ENCODE results near the gene CPD. TPM values are rescaled to one million over a fixed set of nuclear protein-coding genes. Genes with fewer than 3 reads are reported as not detected.
"Not testable (repeated sequence)": the region's sequence is repeated elsewhere in the genome, so short reads cannot be mapped to it uniquely, and the experiment has no call there.

Gene CPD
- total RNA-seq, 1 donor from 2014 or later: 332 TPM

DNA sequence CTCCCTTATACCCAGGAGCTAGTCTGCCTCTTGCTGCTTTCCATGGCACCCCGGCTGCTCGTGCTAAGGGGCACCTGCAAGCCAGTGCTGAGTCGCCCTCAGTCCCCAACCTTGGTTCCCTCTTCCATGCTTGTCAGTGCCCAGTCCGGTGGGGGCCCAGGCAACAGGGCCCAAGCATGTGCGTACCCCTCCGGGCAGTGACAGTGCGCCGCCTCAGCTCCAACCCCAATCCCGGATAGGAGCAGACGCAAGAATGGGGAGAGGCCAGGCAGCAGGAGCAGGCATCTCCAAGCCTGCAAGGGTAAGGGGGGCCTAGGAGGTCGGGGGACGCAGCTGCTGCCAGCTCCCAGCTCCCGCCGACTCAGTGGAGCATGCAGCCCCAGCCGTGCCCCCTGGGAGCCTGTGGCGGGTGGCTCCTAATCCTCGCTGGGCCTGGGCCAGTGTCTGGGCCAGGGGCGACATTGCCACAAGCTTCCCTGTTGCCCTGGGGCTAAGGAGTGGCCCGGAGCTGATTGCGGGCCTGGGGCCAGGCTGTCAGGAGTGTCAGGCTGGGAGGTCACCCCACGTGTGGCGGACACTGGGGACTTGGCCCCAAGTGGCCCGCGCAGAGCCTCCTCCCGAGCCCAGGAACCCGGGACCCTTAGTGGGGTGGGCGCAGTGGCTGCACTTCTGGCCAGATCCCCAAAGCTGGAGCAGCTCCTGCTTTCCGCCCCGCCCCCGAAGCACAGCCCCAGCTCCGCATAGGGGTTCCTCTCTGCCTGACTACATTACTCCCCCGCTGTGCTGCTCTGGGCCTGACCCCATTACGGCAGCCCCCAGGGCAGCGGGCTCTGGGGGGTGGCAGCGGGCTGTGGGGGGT, 9.8 kb downstream of the CPD start:
- DNase-seq (ENCODE audit: low read depth): no peak

DNA sequence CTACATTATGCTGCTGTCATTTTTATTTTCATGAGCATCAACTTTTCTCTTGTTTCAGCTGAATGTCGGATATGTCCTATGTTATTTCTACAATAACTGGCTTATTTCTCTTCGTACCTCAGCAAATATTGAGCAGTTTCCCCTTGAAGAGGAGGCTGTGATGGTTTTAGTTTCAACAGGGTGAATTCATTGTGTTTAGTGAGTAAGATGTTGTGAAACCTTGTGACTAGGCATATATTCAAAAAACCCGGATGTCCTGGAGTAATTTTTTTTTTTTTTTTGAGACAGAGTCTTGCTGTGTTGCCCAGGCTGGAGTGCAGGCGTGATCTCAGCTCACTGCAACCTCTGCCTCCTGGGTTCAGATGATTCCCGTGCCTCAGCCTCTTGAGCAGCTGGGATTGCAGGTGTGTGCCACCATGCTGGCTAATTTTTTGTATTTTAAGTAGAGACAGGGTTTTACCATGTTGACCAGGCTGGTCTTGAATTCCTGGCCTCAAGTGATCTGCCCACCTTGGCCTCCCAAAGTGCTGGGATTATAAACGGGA, 11.1 kb downstream of the CPD start:
- DNase-seq (ENCODE audit: low read depth): no peak

GRCh38 chr17:30391534-30391933, 12.8 kb downstream of the CPD start:
- no peak for DNase-seq (ENCODE audit: low read depth)

DNA sequence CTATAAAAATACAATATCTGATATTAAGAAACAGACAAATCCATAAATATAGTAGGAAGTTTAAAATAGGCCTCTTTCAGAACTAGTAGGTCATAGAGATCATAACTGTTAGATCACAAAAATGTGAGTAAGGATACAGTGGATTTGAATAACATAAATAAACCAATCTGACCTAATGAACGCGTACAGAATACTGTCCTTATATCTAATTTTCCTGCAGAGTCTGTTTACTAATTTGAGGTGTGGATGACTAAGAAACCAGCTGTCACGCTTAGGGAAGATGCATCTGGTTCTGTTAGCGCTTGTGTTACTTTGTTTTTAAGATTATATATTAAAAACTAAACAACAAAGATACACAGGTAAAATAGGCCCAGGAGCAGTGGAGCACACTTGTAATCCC, 14.8 kb downstream of the CPD start:
- no peak for DNase-seq (ENCODE audit: low read depth)

DNA sequence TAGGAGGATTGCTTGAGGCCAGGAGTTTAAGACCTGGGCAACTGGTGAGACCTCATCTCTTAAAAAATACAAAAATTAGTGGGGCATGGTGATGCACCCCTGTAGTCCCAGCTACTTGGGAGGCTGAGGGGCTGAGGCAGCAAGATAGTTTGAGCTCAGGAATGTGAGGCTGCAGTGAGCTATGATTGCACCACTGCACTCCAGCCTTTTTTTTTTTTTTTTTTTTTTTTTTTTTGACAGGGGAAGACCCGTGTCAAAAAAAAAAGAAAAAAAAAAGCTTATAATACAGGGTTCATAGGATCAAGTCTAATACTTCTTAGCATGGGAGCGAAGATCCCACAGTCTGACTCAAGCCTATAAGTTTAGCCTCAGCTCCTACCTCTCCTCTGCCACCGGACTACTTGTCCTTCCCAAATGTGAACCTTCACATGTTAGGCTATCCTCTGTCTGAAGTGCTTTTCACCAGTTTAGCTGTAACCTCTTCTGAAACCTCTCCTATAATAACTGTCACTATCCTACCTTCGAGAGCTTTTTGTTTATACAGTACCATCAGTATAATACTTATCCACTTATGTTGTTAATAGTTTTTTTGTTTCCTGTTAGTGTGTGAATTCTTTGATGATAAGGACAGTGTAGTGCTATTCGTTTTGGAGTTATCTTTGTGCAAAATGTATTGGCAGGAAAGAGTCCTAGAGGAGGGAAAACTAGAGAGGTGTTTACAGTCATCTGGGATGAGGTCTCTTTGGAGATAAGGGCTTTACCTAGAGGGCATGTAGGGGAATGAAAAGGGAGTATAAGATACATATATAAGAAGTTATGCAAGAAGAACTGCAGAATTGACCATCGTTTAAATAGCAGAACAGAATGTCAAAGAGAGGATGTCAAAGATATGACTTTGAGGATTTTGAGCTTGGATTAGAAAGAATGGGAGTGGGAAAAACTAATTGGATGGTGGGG, 15.5 kb downstream of the CPD start:
- DNase-seq (ENCODE audit: low read depth): no peak

DNA sequence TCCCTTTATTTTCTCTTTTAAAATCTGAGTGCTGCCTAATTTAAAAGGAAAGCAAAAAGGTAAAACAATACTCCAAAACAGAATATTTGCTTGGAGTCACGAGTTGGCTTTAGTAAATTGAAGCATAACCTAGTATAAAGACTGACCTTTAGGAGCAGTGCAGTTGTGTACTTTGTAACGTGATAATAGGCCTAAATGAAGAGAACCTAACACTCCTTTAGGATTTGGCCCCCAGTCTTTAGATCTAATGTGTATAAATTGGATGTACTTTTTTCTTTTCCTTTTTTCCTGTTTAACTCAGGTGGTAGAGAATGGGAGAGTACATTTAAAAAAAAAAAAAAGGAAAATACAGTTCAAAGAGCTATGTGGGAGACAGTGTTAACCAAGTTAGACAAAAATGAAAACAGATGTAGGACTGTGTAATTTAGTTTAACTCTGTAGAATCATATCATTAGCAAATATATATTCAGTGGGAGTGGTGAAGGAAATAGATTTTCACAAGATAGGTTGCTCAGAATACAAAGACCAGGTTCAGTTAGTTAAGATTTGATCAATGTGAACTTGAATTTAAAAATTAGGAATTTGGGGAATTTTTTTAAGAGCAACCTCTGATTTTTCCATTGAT, 16.8 kb downstream of the CPD start:
- DNase-seq (ENCODE audit: low read depth): no peak

- DNase-seq (ENCODE audit: low read depth): peak; percentile 73
These were observed 17.4 kb downstream of the CPD start for GRCh38 chr17:30396129-30396528.

DNA sequence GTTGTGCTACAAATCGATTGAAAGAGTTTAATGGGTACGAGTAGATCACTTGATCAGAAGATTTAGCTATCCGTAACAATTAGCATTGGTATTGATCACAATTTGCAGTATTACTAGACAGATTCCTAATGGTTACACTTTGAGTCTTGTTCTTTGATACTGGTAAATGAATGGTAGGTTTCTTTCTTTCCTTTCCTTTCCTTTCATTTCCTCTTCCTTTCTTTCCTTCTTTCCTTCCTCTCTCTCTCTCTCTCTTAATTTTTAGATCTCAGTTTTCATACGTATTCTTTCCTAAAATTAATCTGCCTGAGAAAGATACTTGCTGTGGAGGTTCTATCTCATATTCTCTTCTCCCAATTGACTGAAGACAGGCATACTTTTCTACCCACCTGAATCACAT, 17.9 kb downstream of the CPD start:
- DNase-seq (ENCODE audit: low read depth): no peak

- DNase-seq (ENCODE audit: low read depth): no peak
These were observed 19.8 kb downstream of the CPD start for GRCh38 chr17:30398328-30399041.

GRCh38 chr17:30401097-30401496, 22.4 kb downstream of the CPD start:
- DNase-seq (ENCODE audit: low read depth): no peak

GRCh38 chr17:30405161-30405560, 26.4 kb downstream of the CPD start:
- no peak for DNase-seq (ENCODE audit: low read depth)

GRCh38 chr17:30410627-30411026, 31.9 kb downstream of the CPD start:
- not testable (repeated sequence) for DNase-seq (ENCODE audit: low read depth)

GRCh38 chr17:30412008-30412496, 33.3 kb downstream of the CPD start:
- not testable (repeated sequence) for DNase-seq (ENCODE audit: low read depth)

- DNase-seq (ENCODE audit: low read depth): no peak
These were observed 34.4 kb downstream of the CPD start for GRCh38 chr17:30413109-30413508.

GRCh38 chr17:30414486-30414885, 35.8 kb downstream of the CPD start:
- no peak for DNase-seq (ENCODE audit: low read depth)

DNA sequence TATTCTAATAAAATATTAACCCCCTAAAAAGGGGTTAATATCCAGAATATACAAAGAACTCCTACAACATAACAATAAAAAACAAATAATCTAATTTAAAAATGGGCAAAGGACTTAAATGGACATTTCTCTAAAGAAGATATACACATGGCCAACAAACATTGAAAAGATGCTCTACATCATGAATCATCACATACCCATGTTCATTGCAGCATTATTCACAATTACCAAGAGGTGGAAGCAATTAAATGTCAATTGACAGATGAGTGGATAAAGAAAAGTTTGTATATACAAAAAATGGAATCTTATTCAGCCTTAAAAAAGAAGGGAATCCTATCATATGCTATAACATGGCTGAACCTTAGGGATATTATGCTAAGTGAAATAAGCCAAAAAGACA, 36.8 kb downstream of the CPD start:
- DNase-seq (ENCODE audit: low read depth): peak; percentile 18

- not testable (repeated sequence) for DNase-seq (ENCODE audit: low read depth)
These were observed 39.3 kb downstream of the CPD start for GRCh38 chr17:30418070-30418469.

- no peak for DNase-seq (ENCODE audit: low read depth)
These were observed 42.9 kb downstream of the CPD start for GRCh38 chr17:30421592-30421991.

DNA sequence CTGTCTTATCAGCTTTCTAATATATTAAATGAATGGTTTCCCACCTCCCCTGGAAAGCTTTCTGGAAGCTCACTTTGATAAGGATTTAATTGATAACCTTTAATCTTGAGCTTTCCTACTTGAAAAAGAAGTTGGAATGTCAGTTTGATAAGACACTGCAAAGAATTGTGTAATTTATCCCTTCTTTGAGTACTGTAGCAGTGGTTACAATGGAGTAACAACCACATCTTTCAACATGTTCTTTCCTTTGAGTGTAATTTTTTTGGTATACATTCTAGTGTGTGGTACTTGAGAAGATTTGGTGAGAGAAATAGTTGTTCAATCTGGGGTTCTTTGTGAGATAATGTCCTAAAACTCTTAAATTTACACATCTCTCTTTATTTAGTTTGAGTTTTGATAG, 43.4 kb downstream of the CPD start:
- no peak for DNase-seq (ENCODE audit: low read depth)

DNA sequence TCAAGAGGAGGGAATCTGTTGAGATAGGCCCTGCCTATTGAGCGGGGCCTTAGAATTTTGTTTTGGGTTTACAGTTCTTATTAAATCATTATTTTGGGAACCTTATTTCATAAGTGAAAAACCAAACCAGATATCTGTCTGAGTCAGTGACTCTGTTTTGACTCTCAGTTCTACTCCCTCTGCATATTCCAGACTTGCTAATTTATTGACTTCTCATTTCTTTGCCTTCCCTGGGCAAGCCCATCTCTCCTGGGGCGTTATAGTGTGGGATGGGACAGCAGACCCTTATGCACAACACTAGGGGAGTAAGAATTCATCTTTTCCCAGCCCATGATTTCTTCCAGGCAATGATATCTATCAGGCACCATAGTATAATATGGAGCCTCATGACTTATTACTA, 45.7 kb downstream of the CPD start:
- no peak for DNase-seq (ENCODE audit: low read depth)

DNA sequence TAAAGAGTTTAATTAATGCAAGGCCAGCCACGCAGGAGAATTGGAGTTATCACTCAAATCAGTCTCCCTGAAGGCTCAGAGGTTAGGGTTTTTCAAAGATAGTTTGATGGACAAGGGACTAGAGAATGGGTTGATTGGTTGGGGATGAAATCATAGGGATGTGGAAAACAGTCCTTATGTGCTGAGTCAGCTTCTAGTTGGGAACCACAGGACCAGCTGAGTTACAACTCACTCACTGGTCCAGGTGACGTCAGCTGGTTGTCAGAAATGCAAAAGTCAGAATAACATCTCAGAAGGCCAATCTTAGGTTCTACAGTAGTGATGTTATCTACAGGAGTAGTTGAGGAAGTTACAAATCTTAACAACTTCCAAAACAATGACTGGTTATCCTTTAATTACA, 47.6 kb downstream of the CPD start:
- no peak for DNase-seq (ENCODE audit: low read depth)

Measured in renal cortical epithelial cell (primary cell).